Thoracic aorta (tissue), 2 donors: Measurements from ENCODE around the gene IGFBP5. TPM values are rescaled to one million over a fixed set of nuclear protein-coding genes. Genes with fewer than 3 reads are reported as not detected.
A peak's percentile ranks its signal among the peaks of the same experiment; 100 is the strongest.

Source experiments
- ATAC-seq: fragments of 150-250 bp; one replicate; pipeline ENCODE4 v1.8.0; 2017; ENCODE audit warnings: low read depth; ENCODE audit not compliant: insufficient number of reproducible peaks, low FRiP score
- DNase-seq: peaks from one replicate; pipeline ENCODE4 v3.0.0-alpha.2; 2020; ENCODE audit warnings: low spot score
- H3K27ac ChIP-seq, 2 donors: fragments of 200-600 bp; sonication (generic); 1 replicate in 1 of 2; 2 replicates in 1 of 2; pipeline ENCODE4 v1.5.1; 2016; ENCODE audit warnings: mild to moderate bottlenecking in 2 of 2, moderate library complexity in 2 of 2
- H3K27me3 ChIP-seq: fragments of 200-600 bp; sonication (generic); replicated peaks from 2 replicates; pipeline ENCODE4 v1.6.0; 2016; ENCODE audit warnings: mild to moderate bottlenecking; ENCODE audit not compliant: insufficient read depth
- H3K36me3 ChIP-seq: fragments of 200-600 bp; sonication (generic); one replicate; pipeline ENCODE4 v1.5.1; 2016
- H3K4me1 ChIP-seq, 2 donors: fragments of 200-600 bp; sonication (generic); 1 replicate in 1 of 2; 2 replicates in 1 of 2; pipeline versions ENCODE4 v1.5.1 to v1.6.0; 2016; ENCODE audit warnings: low read depth in 2 of 2, mild to moderate bottlenecking in 1 of 2; ENCODE audit not compliant: control insufficient read depth in 1 of 2
- H3K4me3 ChIP-seq: fragments of 200-600 bp; sonication (generic); 2 replicates; pipeline ENCODE4 v1.5.1; 2016; ENCODE audit warnings: mild to moderate bottlenecking
- H3K9me3 ChIP-seq: fragments of 200-600 bp; sonication (generic); 2 replicates; pipeline ENCODE4 v1.5.1; 2016
- CTCF ChIP-seq: fragments of 200-600 bp; sonication (generic); IDR thresholded peaks from one replicate; pipeline ENCODE4 v1.5.1; 2019; ENCODE audit warnings: antibody characterized with exemption
- total RNA-seq, 2 donors: library from RNA; depleted of rRNA; stranded (reverse); fragments of >200 nt; gene quantifications; one replicate each; pipeline versions ENCODE4 v1.1.0 to v1.2.3, GENCODE V29; 2016

The IGFBP5 gene
- total RNA-seq, 2 donors from 2014 or later = 482 to 2,105 TPM

DNA sequence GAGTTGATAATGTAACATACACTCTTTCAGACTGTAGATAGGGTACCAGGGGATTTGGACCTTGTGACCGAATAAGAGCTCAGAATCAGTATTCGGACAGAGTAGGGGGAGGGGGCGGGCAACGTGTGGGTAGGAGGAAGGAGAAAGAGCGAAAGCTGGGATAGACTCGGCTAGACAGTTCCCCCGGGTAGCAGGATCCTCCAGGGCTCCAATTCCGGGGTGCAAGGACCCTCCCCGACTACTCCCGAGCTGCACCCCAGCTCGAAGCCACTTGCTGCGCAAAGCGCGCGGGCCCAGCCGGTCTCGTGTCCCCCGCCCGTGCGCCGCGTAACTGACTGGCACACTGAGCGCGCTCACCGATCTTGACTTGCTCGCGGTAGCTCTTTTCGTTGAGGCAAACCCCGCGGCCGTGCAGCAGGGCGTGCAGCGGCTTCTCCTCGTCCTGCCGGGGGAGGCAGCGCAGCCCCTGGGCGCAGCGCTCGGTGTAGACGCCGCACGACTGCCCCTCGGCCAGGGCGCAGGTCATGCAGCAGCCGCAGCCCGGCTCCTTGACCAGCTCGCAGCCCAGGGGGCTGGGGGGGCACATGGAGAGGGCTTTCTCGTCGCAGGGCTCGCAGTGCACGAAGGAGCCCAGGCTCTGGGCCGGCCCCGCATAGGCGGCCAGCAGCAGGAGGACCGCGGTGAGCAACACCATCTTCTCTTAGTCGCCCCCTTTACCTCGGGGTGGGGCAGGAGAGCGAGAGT is 1.1 kb downstream of the IGFBP5 start:
- DNase-seq (no peak), ATAC-seq (no peak)
- H3K27me3 ChIP-seq = no peaks in the 10 kb centered on the region
- H3K9me3 ChIP-seq = no peaks in the 10 kb centered on the region
- TF ChIP-seq CTCF = no peak
- H3K4me3 ChIP-seq = peak overlapping the region; percentile 86
- no peaks in the 10 kb centered on the region for H3K36me3 ChIP-seq
- peaks cover 15 to 58% of the 10 kb centered on the region in 2 donors for H3K4me1 ChIP-seq
- H3K27ac ChIP-seq = peak overlapping the region; percentile 89 to 92

DNA sequence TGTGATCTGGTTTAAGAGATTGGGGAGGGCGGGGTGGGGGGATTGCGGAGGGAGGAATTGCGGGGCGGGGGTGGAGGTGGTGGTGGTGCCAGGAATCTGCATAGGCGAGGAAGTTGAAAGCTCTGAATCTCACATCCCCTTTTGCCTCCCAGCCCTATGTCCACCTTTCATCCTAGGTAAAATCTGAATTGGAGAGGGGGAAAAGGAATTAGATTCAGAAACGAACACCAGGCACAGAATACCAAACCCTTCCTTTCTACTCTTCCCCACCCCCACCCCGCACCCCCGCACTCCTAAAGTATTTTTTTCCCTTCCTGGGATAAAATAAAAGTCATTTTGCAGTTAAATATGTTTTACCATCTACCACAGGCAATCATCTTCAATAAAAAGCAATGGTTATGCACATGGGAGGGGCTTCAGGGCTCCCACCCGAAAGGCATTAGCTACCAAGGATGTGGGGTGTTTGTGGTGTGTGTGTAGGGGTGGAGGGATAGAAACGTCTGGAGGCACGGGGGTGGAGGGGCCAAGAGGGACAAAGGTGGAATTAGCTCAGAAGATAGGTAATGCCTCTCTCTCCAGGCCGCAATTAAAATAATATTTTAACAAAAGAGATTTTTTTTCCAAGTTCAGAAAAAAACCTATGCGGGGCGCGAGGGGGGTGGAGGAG is 1.8 kb downstream of the IGFBP5 start:
- Histone ChIP-seq H3K9me3 (no peaks in the 10 kb centered on the region), H3K4me1 (peaks cover 20 to 58% of the 10 kb centered on the region in 2 donors), H3K36me3 (no peaks in the 10 kb centered on the region), H3K27ac (peak overlapping the region; percentile 89 to 92), H3K4me3 (peak overlapping the region; percentile 86), H3K27me3 (no peaks in the 10 kb centered on the region)
- no peak for TF ChIP-seq CTCF
- DNase-seq (no peak), ATAC-seq (no peak)

DNA sequence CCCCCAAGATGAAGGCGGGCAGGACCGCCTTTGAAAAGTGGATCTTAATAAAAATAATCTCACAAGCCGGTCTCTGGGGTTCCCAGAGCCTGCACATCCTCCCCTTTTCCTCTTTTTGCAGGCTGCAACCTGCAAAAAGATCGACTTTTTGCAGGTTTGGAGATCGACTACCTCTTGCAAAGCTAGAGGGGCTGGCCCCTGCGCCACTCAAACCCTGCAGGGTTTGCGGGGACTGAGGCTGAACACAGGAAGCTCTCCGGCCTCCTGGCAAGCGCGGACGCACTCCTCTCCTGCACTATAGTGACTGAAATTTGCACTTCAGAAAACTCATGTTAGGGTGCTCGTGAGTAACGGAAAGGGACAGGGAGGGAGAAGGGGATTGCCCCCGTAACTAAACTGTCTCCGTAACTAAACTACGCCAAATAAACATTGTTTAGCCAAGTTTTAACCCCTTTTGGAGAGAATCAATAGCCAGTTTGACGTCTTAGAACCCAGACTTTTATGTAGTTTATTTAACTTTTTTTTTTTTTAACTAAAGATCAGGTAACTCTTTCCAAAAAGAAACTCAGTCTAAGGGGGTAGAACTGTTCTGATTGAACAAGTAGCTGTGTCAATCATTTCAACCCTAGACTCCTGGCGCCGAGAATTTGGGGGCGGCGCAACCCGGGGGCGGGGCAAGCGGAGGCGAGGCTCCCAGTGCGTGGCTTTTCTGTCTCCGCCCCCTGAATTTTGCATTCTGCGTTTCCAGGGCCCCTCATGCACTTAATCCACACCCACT is 2.5 kb downstream of the IGFBP5 start:
- peak overlapping the region; percentile 86 for H3K4me3 ChIP-seq
- no peaks in the 10 kb centered on the region for H3K9me3 ChIP-seq
- peak overlapping the region; percentile 92 to 96 for H3K27ac ChIP-seq
- no peaks in the 10 kb centered on the region for H3K27me3 ChIP-seq
- peak; percentile 24 for ATAC-seq
- peak; percentile 54 for DNase-seq
- H3K36me3 ChIP-seq = no peaks in the 10 kb centered on the region
- no peak for TF ChIP-seq CTCF
- H3K4me1 ChIP-seq = peaks cover 26 to 56% of the 10 kb centered on the region in 2 donors

DNA sequence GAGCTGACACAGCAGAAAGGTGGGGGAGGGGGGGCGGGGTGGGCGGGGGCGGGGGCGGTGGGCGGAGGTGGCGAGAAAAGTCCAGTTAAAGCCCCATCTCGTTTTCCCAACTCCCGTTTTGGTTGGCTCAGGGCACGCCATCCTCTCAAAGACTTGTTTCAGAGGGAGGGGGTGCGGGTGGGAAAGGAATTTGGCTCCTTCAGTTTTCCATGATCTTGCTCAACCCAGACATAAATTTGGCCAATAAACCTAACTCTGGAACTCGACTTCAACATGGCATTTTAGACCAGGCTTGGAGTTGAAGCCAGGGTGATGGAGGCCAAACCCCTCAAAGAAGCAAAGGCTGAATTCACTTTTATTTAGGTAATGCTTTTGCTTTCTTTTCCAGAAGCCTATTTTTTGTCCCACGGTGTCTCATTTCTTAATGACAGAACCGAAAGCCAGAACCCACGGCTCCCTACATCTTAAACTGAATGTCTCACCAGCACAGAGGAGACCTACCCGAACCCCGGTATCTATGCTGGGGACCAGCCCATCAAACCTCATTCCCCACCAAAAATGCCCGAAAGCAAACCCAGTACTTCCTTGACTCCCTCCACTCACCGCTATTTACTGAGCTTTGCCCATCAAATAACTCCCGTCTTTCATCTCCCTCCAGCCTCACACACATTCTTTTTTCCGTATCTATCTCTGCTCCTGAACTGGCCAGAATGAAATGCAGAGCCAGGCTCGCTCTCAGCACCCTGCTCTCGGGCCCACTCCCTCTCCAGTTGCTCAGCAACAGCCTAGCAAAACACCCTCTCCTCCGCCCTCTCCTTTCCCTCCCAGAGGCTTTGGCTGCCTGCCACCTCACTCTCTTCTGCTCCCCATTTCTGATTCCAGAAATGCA is 4.3 kb downstream of the IGFBP5 start:
- no peaks in the 10 kb centered on the region for H3K27me3 ChIP-seq
- peak overlapping the region; percentile 86 for H3K4me3 ChIP-seq

More for the DNA sequence above, 4.3 kb downstream of the IGFBP5 start:
- no peaks in the 10 kb centered on the region for H3K9me3 ChIP-seq
- H3K36me3 ChIP-seq = peaks cover 2% of the 10 kb centered on the region
- peaks cover 40 to 57% of the 10 kb centered on the region in 2 donors for H3K4me1 ChIP-seq
- H3K27ac ChIP-seq = peak overlapping the region; percentile 92 to 96
- peak; percentile 51 for ATAC-seq
- DNase-seq = peak; percentile 69
- no peak for TF ChIP-seq CTCF
